GM23338 (cell line): ENCODE measurements around the gene BTBD3. TPM values are rescaled to one million over a fixed set of nuclear protein-coding genes. Genes with fewer than 3 reads are reported as not detected.

Experiments
- ATAC-seq: fragments of 200-7000 bp; cut with Tn5 transposase; 3 replicates; pipeline ENCODE4 v1.9.1; 2020
- DNase-seq: peaks from one replicate; pipeline ENCODE4 v3.0.0-alpha.2; 2015; ENCODE audit warnings: low spot score
- H2AFZ ChIP-seq: fragments of 200-600 bp; sonication (generic); 2 replicates; pipeline ENCODE4 v1.8.0; 2016; ENCODE audit warnings: antibody characterized with exemption, mild to moderate bottlenecking, moderate library complexity
- H3F3A ChIP-seq: fragments of 200-600 bp; sonication (generic); replicated peaks from 2 replicates; pipeline ENCODE4 v1.8.0; 2017; ENCODE audit warnings: antibody characterized with exemption, mixed run types, low read depth
- H3K27ac ChIP-seq: fragments of 200-600 bp; sonication (generic); 2 replicates; pipeline ENCODE4 v1.6.1; 2016; ENCODE audit warnings: low read depth
- H3K27me3 ChIP-seq: fragments of 200-600 bp; sonication (generic); 2 replicates; pipeline ENCODE4 v1.8.0; 2016; ENCODE audit warnings: mild to moderate bottlenecking, mixed run types, moderate library complexity; ENCODE audit not compliant: insufficient read depth
- H3K36me3 ChIP-seq: fragments of 200-600 bp; sonication (generic); 2 replicates; pipeline ENCODE4 v1.8.0; 2016; ENCODE audit warnings: mild to moderate bottlenecking; ENCODE audit not compliant: insufficient read depth
- H3K4me1 ChIP-seq: fragments of 200-600 bp; sonication (generic); 2 replicates; pipeline ENCODE4 v1.8.0; 2016; ENCODE audit warnings: mild to moderate bottlenecking, moderate library complexity; ENCODE audit not compliant: insufficient read depth
- H3K4me2 ChIP-seq: fragments of 200-600 bp; sonication (generic); 2 replicates; pipeline ENCODE4 v1.7.1; 2017; ENCODE audit warnings: mixed run types
- H3K4me3 ChIP-seq: fragments of 200-600 bp; sonication (generic); 2 replicates; pipeline ENCODE4 v1.6.1; 2016; ENCODE audit warnings: mixed run types
- H3K79me2 ChIP-seq: fragments of 200-600 bp; sonication (generic); replicated peaks from 2 replicates; pipeline ENCODE4 v1.8.0; 2017; ENCODE audit warnings: mild to moderate bottlenecking; ENCODE audit not compliant: insufficient read depth
- H3K9me2 ChIP-seq: fragments of 200-600 bp; sonication (generic); 2 replicates; pipeline ENCODE4 v1.8.0; 2017; ENCODE audit not compliant: insufficient read depth
- H4K20me1 ChIP-seq: fragments of 200-600 bp; sonication (generic); replicated peaks from 2 replicates; pipeline ENCODE4 v1.8.0; 2017; ENCODE audit warnings: mild to moderate bottlenecking; ENCODE audit not compliant: insufficient read depth
- H3K27ac Mint-ChIP-seq: 2 replicates; pipeline ENCODE4 v1.8.0; 2020; ENCODE audit warnings: inconsistent platforms, mild to moderate bottlenecking, moderate library complexity, mixed read lengths
- H3K27me3 Mint-ChIP-seq: 3 replicates; pipeline ENCODE4 v1.8.0; 2022; ENCODE audit warnings: low read depth, mild to moderate bottlenecking, moderate library complexity, mixed read lengths, inconsistent platforms; ENCODE audit not compliant: insufficient read depth, poor library complexity
- H3K36me3 Mint-ChIP-seq: 3 replicates; pipeline ENCODE4 v1.8.0; 2021; ENCODE audit warnings: low read depth, mild to moderate bottlenecking, inconsistent platforms, moderate library complexity, mixed read lengths
- H3K4me1 Mint-ChIP-seq: 3 replicates; pipeline ENCODE4 v1.8.0; 2020; ENCODE audit warnings: mild to moderate bottlenecking, inconsistent platforms, mixed read lengths
- H3K4me3 Mint-ChIP-seq: 3 replicates; pipeline ENCODE4 v1.8.0; 2021; ENCODE audit warnings: moderate library complexity, mild to moderate bottlenecking, inconsistent platforms, mixed read lengths
- H3K9me3 Mint-ChIP-seq: 3 replicates; pipeline ENCODE4 v1.8.0; 2020; ENCODE audit warnings: moderate library complexity, mild to moderate bottlenecking, inconsistent platforms, mixed read lengths
- CREB1 ChIP-seq: fragments of 250-450 bp; sonication (Bioruptor Pico); IDR thresholded peaks from 2 replicates; pipeline ENCODE4 v1.5.0; 2020; ENCODE audit warnings: low read depth, mild to moderate bottlenecking, moderate library complexity
- EZH2 ChIP-seq: fragments of 200-600 bp; sonication (generic); IDR thresholded peaks from one replicate; pipeline ENCODE4 v1.8.0; 2017; ENCODE audit warnings: antibody characterized with exemption, mild to moderate bottlenecking, low read depth; ENCODE audit not compliant: unreplicated experiment
- EZH2phosphoT487 ChIP-seq: fragments of 200-600 bp; sonication (generic); IDR thresholded peaks from one replicate; pipeline ENCODE4 v1.8.1; 2018; ENCODE audit warnings: antibody characterized with exemption; ENCODE audit not compliant: unreplicated experiment
- NANOG ChIP-seq: IDR thresholded peaks from 2 replicates; pipeline ENCODE4 v1.6.1; 2016; ENCODE audit warnings: antibody characterized with exemption, borderline replicate concordance
- POLR2AphosphoS5 ChIP-seq: IDR thresholded peaks from 2 replicates; pipeline ENCODE4 v1.6.1; 2016; ENCODE audit warnings: antibody characterized with exemption, low read depth
- ZNF114 ChIP-seq: fragments of 250-450 bp; sonication (Bioruptor Pico); IDR thresholded peaks from 2 replicates; pipeline ENCODE4 v1.5.0; 2020; ENCODE audit warnings: mild to moderate bottlenecking, moderate library complexity
- ZNF331 ChIP-seq: fragments of 250-450 bp; sonication (Bioruptor Pico); IDR thresholded peaks from 2 replicates; pipeline ENCODE4 v1.5.0; 2020; ENCODE audit warnings: low read depth, mild to moderate bottlenecking, moderate library complexity
- polyA plus RNA-seq: library from polyadenylated mRNA; unstranded; fragments of >200 nt; fragmentation: Nextera tagmentation; extraction: Ambion mirVana; gene quantifications from 2 replicates; pipeline ENCODE4 v1.2.1, GENCODE V29; 2016
- total RNA-seq: library from RNA; depleted of rRNA; stranded (reverse); fragments of >200 nt; shearing (Covaris generic); gene quantifications from 2 replicates; pipeline ENCODE4 v1.2.3, GENCODE V29; 2014
- TF ChIP-seq, protein P1 (sequence below): IDR thresholded peaks from 2 replicates; pipeline ENCODE4 v1.6.1; 2016; ENCODE audit warnings: antibody characterized with exemption
- TF ChIP-seq, protein P2 (sequence below): fragments of 250-450 bp; sonication (Bioruptor Pico); IDR thresholded peaks from 2 replicates; pipeline ENCODE4 v1.5.0; 2020; ENCODE audit warnings: mild to moderate bottlenecking, moderate library complexity

BTBD3 gene
- total and polyA plus RNA-seq, 2 experiments from 2014 or later: 11.8 to 45.1 TPM

DNA sequence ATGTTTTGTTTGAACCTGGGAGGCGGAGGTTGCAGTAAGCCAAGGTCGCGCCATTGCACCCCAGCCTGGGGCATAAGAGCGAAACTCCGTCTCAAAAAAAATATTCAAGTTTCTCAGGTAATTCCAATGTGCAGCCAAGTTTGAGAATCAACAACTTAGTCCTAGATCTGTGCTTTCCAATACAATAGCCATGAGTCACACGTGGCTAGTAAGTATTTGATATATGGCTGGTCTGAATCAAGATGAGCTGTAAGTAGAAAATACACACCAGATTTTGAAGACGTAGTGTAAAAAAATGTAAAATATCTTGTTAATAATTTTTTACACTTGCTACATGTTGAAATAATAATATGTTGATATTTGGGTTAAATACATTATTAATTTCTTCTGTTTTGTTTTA is 35.0 kb upstream of the BTBD3 start:
- Histone ChIP-seq H3K9me2 (peaks cover 3% of the 10 kb centered on the region; the same call in 1 of the 2 replicates), H3K4me2 (no peak overlapping the region), H3K36me3 (no peaks in the 10 kb centered on the region), H3K79me2 (no peaks in the 10 kb centered on the region), H3F3A (no peaks in the 10 kb centered on the region), H3K4me1 (no peaks in the 10 kb centered on the region), H2AFZ (no peak overlapping the region), H3K27ac (no peak overlapping the region), H4K20me1 (no peaks in the 10 kb centered on the region), H3K27me3 (no peaks in the 10 kb centered on the region), H3K4me3 (no peak overlapping the region)
- Mint-ChIP-seq H3K36me3 (no peaks in the 10 kb centered on the region), H3K27me3 (no peaks in the 10 kb centered on the region), H3K4me3 (no peak overlapping the region), H3K9me3 (no peaks in the 10 kb centered on the region), H3K27ac (no peak overlapping the region), H3K4me1 (no peaks in the 10 kb centered on the region)
- ATAC-seq: no peak
- DNase-seq: no peak
- TF ChIP-seq, protein P1, sequence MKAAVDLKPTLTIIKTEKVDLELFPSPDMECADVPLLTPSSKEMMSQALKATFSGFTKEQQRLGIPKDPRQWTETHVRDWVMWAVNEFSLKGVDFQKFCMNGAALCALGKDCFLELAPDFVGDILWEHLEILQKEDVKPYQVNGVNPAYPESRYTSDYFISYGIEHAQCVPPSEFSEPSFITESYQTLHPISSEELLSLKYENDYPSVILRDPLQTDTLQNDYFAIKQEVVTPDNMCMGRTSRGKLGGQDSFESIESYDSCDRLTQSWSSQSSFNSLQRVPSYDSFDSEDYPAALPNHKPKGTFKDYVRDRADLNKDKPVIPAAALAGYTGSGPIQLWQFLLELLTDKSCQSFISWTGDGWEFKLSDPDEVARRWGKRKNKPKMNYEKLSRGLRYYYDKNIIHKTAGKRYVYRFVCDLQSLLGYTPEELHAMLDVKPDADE: no peak
- TF ChIP-seq EZH2: no peak

DNA sequence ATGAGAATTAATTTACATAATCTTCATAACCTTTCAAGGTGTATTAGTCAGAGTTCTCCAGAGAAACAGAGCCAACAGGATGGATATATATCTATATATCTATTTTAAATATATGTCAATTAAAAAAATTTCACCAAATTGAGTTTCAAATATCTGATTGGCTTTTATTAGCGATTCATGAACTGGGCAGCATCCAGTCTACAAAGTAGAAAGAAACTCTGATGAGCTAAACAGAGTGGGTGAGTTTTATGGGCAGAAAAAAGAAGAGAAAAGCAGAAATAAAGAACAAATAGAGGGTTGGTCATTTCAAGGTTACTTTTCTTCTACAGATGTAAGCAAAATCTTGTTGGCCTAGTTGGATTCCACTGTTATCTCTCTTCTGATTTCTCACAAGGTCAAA is 29.0 kb upstream of the BTBD3 start:
- H3K4me2 ChIP-seq: no peak overlapping the region
- no peak overlapping the region for H2AFZ ChIP-seq
- Mint-ChIP-seq H3K36me3 (no peaks in the 10 kb centered on the region), H3K4me1 (peaks cover 16% of the 10 kb centered on the region), H3K27ac (no peak overlapping the region), H3K27me3 (peaks cover 1% of the 10 kb centered on the region), H3K9me3 (no peaks in the 10 kb centered on the region), H3K4me3 (no peak overlapping the region)
- H3K4me3 ChIP-seq: no peak overlapping the region
- H3K27ac ChIP-seq: no peak overlapping the region
- TF ChIP-seq POLR2AphosphoS5 (no peak), NANOG (no peak), EZH2phosphoT487 (no peak), ZNF114 (CRISPR knock-in tag) (no peak), CREB1 (no peak), ZNF331 (no peak)
- TF ChIP-seq, protein P1: no peak
- TF ChIP-seq, protein P2, sequence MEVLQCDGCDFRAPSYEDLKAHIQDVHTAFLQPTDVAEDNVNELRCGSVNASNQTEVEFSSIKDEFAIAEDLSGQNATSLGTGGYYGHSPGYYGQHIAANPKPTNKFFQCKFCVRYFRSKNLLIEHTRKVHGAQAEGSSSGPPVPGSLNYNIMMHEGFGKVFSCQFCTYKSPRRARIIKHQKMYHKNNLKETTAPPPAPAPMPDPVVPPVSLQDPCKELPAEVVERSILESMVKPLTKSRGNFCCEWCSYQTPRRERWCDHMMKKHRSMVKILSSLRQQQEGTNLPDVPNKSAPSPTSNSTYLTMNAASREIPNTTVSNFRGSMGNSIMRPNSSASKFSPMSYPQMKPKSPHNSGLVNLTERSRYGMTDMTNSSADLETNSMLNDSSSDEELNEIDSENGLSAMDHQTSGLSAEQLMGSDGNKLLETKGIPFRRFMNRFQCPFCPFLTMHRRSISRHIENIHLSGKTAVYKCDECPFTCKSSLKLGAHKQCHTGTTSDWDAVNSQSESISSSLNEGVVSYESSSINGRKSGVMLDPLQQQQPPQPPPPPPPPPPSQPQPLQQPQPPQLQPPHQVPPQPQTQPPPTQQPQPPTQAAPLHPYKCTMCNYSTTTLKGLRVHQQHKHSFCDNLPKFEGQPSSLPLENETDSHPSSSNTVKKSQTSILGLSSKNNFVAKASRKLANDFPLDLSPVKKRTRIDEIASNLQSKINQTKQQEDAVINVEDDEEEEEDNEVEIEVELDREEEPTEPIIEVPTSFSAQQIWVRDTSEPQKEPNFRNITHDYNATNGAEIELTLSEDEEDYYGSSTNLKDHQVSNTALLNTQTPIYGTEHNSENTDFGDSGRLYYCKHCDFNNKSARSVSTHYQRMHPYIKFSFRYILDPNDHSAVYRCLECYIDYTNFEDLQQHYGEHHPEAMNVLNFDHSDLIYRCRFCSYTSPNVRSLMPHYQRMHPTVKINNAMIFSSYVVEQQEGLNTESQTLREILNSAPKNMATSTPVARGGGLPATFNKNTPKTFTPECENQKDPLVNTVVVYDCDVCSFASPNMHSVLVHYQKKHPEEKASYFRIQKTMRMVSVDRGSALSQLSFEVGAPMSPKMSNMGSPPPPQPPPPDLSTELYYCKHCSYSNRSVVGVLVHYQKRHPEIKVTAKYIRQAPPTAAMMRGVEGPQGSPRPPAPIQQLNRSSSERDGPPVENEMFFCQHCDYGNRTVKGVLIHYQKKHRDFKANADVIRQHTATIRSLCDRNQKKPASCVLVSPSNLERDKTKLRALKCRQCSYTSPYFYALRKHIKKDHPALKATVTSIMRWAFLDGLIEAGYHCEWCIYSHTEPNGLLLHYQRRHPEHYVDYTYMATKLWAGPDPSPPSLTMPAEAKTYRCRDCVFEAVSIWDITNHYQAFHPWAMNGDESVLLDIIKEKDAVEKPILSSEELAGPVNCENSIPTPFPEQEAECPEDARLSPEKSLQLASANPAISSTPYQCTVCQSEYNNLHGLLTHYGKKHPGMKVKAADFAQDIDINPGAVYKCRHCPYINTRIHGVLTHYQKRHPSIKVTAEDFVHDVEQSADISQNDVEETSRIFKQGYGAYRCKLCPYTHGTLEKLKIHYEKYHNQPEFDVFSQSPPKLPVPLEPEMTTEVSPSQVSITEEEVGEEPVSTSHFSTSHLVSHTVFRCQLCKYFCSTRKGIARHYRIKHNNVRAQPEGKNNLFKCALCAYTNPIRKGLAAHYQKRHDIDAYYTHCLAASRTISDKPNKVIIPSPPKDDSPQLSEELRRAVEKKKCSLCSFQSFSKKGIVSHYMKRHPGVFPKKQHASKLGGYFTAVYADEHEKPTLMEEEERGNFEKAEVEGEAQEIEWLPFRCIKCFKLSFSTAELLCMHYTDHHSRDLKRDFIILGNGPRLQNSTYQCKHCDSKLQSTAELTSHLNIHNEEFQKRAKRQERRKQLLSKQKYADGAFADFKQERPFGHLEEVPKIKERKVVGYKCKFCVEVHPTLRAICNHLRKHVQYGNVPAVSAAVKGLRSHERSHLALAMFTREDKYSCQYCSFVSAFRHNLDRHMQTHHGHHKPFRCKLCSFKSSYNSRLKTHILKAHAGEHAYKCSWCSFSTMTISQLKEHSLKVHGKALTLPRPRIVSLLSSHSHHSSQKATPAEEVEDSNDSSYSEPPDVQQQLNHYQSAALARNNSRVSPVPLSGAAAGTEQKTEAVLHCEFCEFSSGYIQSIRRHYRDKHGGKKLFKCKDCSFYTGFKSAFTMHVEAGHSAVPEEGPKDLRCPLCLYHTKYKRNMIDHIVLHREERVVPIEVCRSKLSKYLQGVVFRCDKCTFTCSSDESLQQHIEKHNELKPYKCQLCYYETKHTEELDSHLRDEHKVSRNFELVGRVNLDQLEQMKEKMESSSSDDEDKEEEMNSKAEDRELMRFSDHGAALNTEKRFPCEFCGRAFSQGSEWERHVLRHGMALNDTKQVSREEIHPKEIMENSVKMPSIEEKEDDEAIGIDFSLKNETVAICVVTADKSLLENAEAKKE: no peak
- peaks cover 16% of the 10 kb centered on the region for H3K27me3 ChIP-seq
- no peaks in the 10 kb centered on the region for H3F3A ChIP-seq
- H3K79me2 ChIP-seq: peaks cover 18% of the 10 kb centered on the region
- no peaks in the 10 kb centered on the region for H3K9me2 ChIP-seq
- 0 out of 2 replicates have a peak, but pooled peaks cover under 1% of the 10 kb centered on the region for H4K20me1 ChIP-seq
- H3K4me1 ChIP-seq: peaks cover 9% of the 10 kb centered on the region; the same call in 1 of the 2 replicates
- H3K36me3 ChIP-seq: no peaks in the 10 kb centered on the region
- ATAC-seq: no peak
- DNase-seq: no peak
